Neural crest cell (in vitro differentiated cells): Measurements from ENCODE around the gene RNF111. TPM values are rescaled to one million over a fixed set of nuclear protein-coding genes. Genes with fewer than 3 reads are reported as not detected.

ENCODE experiments used
- DNase-seq: peaks from one replicate; pipeline ENCODE4 v3.0.0; 2021; ENCODE audit warnings: low read depth, mixed read lengths, low spot score
- H3K27ac Mint-ChIP-seq: one replicate; pipeline ENCODE4 v1.8.0; 2021; ENCODE audit warnings: mild to moderate bottlenecking, mixed read lengths; ENCODE audit not compliant: unreplicated experiment
- H3K27me3 Mint-ChIP-seq: 2 replicates; pipeline ENCODE4 v1.8.0; 2021; ENCODE audit warnings: low read depth, mild to moderate bottlenecking, mixed read lengths
- H3K36me3 Mint-ChIP-seq: 2 replicates; pipeline ENCODE4 v1.8.0; 2021; ENCODE audit warnings: low read depth, mild to moderate bottlenecking, mixed read lengths
- H3K4me1 Mint-ChIP-seq: 2 replicates; pipeline ENCODE4 v1.8.0; 2021; ENCODE audit warnings: mixed read lengths
- H3K4me3 Mint-ChIP-seq: one replicate; pipeline ENCODE4 v1.8.0; 2021; ENCODE audit warnings: mild to moderate bottlenecking, mixed read lengths
- H3K9me3 Mint-ChIP-seq: 2 replicates; pipeline ENCODE4 v1.8.0; 2021; ENCODE audit warnings: mixed read lengths
- total RNA-seq: library from RNA; stranded (reverse); gene quantifications from 2 replicates; pipeline ENCODE4 v1.2.1, GENCODE V29; 2021
- TF ChIP-seq, protein P1 (sequence below): fragments of 200-600 bp; sonication (generic); conservative IDR thresholded peaks from 2 replicates; pipeline ENCODE4 v1.5.0; 2021; ENCODE audit warnings: antibody characterized with exemption, mild to moderate bottlenecking

The RNF111 gene
- total RNA-seq, 1 donor from 2014 or later: 37.4 TPM

DNA sequence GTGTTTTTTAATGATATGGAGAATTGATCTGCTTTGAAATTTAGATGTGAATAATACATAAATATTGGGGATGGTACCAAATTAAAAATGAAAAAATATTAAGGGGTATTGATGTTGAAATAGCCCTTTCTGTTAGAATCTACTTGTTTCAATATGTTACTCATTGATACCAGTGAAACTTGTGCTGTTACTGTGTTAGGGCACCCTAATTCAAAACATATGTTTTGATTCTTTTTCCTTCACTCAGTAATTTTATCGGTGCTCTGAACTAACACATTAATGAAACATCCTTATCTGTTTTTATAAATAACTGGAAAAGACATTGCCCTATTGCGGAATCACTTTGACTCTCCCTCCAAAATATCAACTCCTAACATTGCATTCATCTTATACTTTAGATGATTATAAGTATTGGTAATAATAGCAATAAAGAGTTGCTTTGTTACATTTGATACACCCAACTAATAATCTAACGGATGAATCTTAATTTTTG lies 65.5 kb downstream of the RNF111 start:
- peaks cover 12% of the 10 kb centered on the region for H3K36me3 Mint-ChIP-seq
- H3K27ac Mint-ChIP-seq: no peak overlapping the region
- no peak overlapping the region for H3K4me3 Mint-ChIP-seq
- TF ChIP-seq, protein P1, sequence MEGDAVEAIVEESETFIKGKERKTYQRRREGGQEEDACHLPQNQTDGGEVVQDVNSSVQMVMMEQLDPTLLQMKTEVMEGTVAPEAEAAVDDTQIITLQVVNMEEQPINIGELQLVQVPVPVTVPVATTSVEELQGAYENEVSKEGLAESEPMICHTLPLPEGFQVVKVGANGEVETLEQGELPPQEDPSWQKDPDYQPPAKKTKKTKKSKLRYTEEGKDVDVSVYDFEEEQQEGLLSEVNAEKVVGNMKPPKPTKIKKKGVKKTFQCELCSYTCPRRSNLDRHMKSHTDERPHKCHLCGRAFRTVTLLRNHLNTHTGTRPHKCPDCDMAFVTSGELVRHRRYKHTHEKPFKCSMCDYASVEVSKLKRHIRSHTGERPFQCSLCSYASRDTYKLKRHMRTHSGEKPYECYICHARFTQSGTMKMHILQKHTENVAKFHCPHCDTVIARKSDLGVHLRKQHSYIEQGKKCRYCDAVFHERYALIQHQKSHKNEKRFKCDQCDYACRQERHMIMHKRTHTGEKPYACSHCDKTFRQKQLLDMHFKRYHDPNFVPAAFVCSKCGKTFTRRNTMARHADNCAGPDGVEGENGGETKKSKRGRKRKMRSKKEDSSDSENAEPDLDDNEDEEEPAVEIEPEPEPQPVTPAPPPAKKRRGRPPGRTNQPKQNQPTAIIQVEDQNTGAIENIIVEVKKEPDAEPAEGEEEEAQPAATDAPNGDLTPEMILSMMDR: no peak
- H3K27me3 Mint-ChIP-seq: no peaks in the 10 kb centered on the region
- H3K9me3 Mint-ChIP-seq: no peaks in the 10 kb centered on the region
- no peak for DNase-seq
- no peaks in the 10 kb centered on the region for H3K4me1 Mint-ChIP-seq

DNA sequence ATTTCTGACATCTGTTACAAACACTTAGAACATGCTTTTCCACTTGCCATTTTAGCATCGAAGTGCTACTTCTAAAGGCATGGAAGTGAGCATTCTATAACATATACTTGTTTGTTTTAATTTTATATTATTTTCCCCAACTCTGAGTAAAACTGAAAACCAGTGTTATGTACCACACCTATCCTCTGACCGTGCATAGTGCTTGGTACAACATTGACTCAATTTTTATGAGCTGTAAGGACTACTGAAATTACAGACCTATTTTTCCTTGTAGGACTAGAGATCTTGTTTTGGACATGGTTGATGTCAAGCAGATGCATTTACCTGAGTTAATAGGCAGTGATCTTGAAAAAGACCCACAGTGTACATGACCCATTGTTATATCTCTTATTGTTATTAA lies 66.0 kb downstream of the RNF111 start:
- H3K9me3 Mint-ChIP-seq: no peaks in the 10 kb centered on the region
- H3K36me3 Mint-ChIP-seq: peaks cover 7% of the 10 kb centered on the region

DNA sequence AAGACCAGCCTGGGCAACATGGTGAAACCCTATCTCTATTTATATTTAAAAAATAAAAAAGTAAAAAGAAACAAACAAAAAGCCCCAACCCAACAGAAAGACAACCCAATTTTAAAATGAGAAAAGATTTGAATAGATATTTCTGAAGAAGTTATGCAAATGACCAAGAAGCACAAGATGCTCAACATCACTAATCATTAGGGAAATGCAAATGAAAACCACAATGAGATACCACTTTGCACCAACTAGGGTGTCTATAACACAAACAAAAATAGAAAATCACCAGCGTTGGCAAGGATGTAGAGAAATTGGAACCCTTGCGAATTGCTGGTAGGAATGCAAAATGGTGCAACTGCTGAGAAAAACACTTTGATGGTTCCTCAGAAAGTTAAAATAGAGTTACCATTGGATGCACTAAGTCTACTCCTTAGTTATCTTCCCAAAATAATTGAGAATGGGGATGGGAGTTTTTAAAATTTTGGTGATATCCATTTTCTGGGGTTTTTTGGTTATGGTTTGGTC lies 71.7 kb downstream of the RNF111 start:
- Mint-ChIP-seq H3K9me3 (no peaks in the 10 kb centered on the region), H3K4me3 (no peak overlapping the region), H3K36me3 (peaks cover 15% of the 10 kb centered on the region)

More for the DNA sequence above, 66.0 kb downstream of the RNF111 start:
- H3K4me1 Mint-ChIP-seq: no peaks in the 10 kb centered on the region
- no peaks in the 10 kb centered on the region for H3K27me3 Mint-ChIP-seq
- TF ChIP-seq, protein P1: no peak
- H3K4me3 Mint-ChIP-seq: no peak overlapping the region
- H3K27ac Mint-ChIP-seq: no peak overlapping the region
- DNase-seq: no peak

DNA sequence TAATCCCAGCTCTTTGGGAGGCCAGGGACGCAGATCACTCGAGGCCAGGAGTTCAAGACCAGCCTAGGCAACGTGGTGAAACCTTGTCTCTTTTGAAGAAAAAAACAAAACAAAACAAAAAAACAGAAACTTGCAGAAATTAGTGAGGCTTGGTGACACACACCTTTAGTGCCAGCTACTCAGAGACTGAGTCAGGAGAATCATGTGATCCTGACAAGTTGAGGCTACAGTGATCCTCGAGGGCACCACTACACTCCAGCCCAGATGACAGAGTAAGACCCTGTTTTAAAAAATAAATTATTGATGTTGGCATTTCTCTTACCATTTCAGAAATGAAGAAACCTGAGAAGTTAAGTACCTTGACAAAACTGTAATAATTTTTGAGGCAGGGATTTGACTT lies 72.9 kb downstream of the RNF111 start:
- Mint-ChIP-seq H3K36me3 (peaks cover 17% of the 10 kb centered on the region), H3K9me3 (no peaks in the 10 kb centered on the region), H3K27ac (no peak overlapping the region), H3K27me3 (no peaks in the 10 kb centered on the region), H3K4me1 (no peaks in the 10 kb centered on the region), H3K4me3 (no peak overlapping the region)
- TF ChIP-seq, protein P1: no peak
- no peak for DNase-seq

More for the DNA sequence above, 71.7 kb downstream of the RNF111 start:
- Mint-ChIP-seq H3K27me3 (no peaks in the 10 kb centered on the region), H3K27ac (no peak overlapping the region), H3K4me1 (no peaks in the 10 kb centered on the region)
- TF ChIP-seq, protein P1: no peak
- DNase-seq: no peak

DNA sequence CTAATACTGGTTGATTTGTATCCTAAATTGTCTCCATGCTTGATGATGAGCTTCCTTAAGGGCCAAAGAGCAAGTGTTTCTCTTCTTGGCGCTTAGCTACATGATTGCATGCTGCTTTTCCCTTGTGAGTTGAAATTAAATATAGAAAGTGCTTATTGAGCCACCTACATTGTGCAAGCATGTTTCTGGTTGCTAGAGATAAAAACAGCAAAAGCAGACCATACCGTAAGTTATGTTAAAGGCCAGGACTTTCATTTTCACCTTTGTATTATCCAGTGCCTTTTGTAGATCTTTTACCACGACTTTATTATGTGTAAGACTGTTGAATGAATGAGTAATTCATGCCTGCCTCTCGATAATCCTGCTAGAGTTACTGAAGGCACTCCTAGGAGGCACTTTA lies 75.6 kb downstream of the RNF111 start:
- Mint-ChIP-seq H3K9me3 (no peaks in the 10 kb centered on the region), H3K4me3 (no peak overlapping the region), H3K4me1 (no peaks in the 10 kb centered on the region), H3K27ac (no peak overlapping the region), H3K27me3 (no peaks in the 10 kb centered on the region), H3K36me3 (peaks cover 24% of the 10 kb centered on the region)
- TF ChIP-seq, protein P1: no peak
- no peak for DNase-seq
